GM19240 (cell line): ENCODE results near the gene ASIC2.

ENCODE experiments used
- DNase-seq: peaks from one replicate; pipeline ENCODE4 v3.0.0; 2011; ENCODE audit warnings: low spot score; ENCODE audit not compliant: insufficient read length

Gene ASIC2

DNA sequence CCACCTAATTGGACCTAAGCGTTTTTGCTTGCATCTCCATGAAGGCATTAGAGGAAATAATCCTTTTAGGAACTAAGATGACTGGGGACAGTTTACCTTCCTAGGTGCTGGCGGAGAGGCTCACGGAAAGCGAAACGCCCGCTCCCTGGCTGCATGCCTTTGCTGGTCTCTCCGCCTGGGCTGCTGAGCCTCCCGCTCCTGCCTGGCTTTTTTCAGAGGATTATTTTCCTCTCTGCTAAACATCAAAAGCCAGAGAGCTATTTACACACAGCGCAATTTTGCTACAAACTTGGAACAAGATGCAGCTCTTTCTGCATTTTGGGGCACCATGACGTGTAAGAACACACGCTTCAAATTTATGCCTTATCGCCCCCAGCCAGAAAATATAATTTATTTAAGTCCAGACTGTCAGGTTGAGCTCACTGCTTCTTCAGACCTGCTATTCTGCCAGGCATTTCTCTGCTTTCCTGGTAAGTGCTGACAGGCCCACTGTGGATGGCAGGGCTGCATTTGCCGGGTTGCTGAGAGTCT is 177.0 kb downstream of the ASIC2 start:
- no peak for DNase-seq

DNA sequence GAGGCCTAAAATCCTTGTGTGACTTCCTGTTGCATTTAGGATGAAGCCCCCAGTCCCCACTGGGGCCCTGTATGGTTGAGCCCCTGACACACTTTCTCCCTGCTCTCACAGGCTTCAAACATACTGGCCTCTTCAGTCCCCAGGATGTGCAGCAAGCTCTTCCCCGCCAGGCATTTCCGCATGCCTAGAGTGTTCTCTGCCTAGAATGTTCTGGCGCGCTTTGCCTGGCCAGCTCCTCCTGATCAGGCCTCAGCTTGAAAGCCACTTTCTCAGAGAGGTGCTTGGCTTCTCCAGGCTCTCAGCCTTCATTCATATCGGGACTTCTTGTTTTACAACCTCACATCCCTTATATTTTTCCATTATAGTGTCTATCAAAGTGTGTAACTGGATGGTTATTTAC is 177.7 kb downstream of the ASIC2 start:
- DNase-seq: no peak

DNA sequence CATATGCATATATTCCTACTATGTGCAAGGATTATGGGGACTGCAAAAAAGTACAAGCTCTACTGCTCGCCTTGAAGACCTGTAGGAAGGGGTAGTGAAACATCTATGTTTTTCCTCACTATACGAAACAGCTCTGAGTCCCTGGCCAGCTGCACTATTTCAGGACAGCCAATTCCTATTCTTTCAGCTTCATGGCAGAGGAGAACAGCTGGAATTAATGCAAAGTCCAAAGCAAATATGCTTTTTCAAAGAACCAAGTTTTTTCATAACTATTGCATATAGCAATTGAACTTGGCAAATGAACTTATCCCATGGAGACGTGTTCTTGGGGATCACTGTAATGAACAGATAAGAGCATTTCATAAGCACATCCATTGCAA is 179.1 kb downstream of the ASIC2 start:
- no peak for DNase-seq

DNA sequence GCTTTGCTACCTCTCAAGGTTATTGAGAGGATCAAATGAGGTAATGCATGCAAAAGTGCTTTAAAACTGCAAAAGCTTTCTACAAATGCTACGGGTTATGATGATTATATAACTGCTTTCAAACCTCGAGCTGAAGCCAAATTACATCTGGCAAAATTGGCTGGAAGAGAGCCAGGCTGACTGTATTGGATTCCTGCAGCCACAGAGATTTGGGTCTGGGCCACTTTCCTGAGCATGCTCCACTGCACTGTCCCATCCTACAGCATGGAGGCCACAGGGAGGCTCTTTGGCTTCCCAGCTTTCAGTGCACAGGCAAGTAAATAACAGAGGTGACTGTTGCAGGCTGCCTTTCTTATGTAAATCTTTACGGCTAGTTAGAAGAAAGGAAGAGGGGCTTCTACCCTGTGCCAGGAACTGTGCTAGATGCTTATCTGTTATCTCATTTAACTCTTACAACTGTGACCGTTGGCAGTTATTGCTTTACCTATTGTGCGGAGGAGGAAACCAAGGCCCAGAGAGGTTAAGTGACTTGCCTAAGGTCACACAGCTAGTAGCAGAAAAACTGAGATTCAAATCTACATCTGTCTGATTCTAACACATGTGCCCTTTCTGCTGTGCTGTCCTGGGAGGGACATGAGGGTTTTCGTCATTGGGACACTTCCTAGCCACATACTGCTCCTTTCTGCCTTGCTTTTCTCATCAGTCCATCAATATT is 179.7 kb downstream of the ASIC2 start:
- DNase-seq: no peak

DNA sequence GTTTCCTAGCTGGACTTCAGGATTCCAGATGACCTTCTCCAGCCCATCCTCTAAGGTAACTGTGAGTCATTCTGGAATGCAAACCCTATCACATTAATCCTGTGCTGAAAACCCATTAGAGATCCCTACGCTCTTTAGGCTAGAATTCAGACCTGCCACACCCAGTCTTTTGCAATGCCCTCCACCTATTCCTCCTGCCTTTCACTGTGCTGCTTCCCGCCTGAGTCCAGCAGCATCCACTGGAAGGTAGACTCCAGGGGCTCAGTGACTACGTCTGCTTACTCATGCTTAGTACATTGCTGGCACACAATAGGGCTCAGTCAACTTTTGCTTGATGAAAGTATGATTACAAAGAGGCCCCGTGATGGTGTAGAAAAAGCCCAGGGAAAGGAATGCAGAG is 180.3 kb downstream of the ASIC2 start:
- DNase-seq: no peak

DNA sequence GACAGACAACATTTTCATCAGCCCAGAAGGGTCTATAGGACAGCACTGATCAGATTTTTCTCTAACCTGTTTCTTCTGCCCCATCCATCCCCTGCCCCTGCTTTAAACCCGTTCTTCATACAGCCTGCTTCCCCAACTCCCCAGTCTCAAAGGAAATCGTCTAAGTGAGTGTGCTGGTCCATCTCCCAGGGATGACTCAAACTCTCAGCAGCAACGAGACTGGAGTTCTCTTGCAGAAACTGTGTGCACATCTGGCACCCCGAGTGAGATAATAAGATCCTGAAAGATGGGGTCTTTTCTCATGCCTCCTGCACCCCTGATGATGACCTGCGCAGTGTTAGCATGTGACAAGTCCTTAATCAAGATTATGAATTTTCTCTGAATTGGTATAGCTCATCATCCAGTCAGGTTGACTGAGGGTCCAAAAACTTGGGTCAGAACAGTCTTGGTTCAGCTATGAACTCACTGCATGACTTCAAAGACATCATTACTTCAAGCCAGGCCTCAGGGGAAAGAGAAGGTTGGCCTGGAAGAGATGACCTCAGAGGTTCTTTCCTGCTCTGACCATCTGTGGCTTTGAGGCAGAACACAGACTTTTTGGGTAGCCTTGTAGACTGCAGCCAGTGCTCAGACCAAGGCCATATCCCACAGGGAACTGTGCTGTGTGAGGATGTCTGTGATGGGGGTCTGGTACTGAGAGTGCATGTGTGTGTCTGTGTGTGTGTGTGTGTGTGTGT is 183.6 kb downstream of the ASIC2 start:
- DNase-seq: no peak

DNA sequence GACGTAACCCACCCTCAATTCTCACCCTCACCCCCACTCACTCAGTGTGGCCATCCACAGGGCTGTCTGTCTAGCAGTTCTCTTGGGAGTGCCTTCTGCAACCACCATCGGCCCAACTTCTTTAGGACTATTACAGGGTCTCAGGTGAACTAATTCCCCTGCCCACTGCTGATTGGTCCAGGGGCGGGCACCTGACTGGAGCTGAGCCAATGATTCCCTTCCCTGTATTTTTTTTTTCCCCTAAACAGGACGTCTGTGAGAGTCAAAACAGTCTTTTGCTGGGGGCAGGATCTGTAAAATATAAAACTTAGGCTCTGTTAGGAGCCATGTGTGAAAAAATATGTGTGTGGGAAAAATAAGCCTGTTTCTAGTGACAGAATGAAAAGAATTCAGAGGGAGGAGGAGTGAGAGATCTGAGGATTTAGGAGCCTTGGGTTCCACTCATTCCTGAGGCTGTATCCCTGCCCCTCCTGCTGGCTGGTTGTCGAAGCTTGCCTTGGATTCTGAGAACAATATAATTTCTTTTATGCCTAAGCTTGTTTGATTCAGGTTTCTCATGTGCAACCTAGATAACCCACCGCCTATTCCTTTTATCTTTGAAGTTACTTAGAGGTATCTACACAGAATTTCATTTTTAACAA is 186.4 kb downstream of the ASIC2 start:
- DNase-seq: no peak

DNA sequence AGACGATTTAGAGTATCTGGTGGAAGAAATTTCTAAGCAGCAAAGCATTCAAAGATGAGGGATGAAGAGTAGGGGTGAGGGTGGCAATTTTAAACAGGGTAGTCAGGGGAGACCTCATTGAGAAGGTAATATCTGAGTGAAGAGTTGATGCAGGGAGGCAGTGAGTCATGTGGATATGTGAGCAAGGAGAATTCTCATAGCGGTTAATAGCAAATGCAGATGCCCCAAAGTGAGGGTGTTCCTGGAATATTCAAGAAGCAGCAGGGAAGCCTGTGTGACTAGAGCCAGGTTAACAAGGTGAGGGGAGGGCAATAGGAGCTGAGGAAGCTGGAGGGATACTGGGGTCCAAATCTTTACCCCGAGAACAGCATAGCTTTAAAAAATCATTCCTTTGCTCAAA is 187.2 kb downstream of the ASIC2 start:
- no peak for DNase-seq

DNA sequence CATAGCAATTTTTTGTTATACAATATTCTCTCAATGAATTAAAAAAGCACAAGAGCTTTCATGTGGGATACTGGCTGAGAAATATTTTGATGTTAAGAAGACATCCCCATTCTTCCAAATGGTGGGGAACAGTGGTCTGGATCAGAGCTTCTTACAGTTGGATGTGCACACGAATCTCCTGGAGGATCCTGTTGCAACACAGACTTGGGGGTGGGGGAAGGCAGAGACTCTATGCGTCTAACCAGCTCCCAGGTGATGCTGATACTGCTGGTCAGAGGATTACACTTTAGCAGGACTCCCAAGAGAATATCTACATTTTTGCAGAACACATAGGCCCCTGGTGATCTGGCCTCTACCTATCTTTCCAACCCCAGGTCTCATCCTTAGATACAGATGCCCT is 193.2 kb downstream of the ASIC2 start:
- no peak for DNase-seq

DNA sequence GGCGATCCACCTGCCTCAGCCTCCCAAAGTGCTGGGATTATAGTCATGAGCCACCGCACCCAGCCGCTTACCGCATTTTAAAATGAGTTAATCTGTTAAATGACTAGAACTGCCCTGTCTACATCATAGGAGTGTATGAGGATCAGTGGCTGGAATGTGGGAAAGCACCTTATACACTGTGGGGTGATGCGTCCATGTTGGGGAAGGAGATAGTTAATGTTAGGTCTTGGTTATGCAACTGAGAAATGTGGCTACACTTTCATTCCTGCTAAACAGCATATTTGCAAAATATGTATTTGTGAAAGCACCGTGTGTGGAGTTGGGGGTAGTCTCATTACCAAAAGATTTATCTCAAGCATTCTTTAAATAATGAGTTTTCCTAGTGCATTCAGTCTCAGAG is 193.8 kb downstream of the ASIC2 start:
- DNase-seq: no peak

DNA sequence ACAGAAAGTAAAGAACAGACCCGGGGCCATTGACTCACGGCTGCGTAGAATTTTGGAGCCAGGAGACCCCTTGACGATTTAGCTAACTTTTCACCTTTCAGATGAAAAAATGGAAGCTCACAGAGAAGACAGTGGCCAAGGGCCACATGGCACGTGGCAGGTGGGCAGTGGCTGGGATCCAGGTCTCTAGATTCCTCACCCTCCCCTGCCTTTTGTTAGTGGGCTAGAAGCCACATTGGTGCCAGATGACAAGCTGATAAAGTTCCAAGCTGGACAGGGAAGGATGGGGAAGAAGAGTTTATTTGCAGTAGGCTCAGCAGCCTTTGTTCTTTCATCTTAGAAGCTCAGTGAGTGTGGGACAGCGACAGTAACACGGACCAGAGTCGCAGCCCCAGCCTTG is 195.7 kb downstream of the ASIC2 start:
- DNase-seq: no peak

DNA sequence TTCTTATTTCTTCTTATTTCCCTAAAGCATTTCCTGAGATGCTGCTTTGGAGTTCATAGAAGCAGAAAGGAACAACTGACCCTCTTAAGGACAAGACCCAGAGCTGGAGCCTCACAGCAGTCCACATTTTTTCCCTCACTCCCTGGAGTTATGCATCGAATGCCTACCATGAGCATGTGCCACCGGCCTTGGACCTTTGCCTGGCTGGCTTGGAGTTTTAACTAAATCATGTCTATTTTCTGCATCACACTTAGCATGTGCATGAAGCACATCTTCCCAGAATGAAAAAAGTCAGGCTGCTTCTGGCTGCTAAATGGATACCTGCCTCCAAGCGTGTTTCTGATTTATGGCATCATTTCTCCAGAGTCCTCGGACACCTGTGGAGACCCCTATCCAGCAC is 196.9 kb downstream of the ASIC2 start:
- DNase-seq: no peak

DNA sequence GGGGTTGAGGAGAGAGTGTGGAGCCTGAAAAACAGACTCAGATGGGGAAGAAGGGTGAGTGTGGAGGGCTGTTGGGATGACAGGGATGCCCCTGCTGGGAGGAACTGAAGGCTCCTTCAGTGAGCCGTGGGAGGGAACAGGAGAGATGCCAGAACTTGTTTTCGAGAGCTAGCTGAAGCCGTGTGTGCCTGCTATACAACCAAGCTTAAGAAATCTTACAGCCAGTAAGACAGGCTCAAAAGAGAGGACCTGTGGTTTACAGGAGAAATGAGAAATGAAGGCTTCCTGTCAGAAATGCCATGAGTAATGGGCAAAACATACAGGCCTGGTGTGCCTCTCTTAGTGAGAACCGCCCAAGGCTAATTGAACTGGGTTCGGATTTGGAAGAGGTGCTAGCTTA is 201.8 kb downstream of the ASIC2 start:
- no peak for DNase-seq

DNA sequence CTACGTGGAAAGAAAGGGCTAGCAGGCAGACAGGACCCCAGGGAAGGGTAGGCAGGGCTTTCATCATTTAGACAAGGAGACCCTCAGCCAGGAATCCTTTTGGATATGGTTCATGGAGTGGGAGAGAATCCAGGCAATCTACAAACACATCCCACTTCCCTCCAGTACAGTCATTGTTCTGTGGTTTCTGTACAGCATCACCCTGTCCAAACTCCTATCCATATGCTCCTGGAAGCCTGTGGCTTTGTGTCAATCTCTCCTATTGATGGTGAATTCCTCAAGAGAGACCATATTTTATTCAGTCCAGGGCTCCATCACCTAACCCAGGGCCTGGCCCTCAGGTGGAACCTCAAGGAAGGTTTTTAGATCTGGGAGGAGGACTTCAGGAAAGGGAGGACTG is 202.3 kb downstream of the ASIC2 start:
- no peak for DNase-seq

DNA sequence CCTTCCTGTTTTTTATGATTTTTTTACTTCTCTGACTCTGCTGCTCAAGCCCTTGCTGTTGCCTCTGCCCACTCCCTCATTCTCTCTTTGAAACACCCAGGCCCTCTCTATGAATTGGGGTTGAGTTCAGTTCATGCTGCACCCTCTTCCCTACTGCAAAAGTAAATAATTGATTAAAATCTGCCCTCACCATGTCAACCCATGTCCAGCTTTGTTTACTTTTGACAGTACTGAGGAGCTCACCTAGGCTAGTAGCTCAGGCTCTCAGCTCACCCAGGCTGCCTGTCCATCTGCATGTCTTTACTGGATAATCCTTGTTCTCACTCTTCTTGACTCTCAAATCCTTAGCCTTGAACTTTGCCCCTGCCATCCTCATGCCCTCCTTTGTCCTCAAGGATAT is 206.2 kb downstream of the ASIC2 start:
- DNase-seq: no peak

DNA sequence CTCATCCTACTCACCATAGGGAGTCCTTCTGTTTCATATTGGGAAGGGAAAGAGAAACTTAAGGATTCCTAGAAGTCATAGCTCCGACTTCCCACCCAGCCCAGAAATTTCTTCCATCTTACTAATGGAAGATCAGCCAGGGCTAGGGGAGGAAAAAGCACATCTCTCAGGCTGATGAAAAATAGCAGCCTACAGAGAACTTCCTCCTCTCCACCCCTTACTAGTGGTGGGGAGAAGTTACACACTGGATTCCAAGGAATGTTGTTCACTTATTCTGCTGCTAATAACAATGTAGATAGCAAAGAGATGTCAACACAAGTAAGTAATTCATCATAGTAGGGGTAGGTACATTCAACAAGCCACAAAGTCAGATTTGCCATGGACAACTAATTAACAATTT is 207.1 kb downstream of the ASIC2 start:
- no peak for DNase-seq

DNA sequence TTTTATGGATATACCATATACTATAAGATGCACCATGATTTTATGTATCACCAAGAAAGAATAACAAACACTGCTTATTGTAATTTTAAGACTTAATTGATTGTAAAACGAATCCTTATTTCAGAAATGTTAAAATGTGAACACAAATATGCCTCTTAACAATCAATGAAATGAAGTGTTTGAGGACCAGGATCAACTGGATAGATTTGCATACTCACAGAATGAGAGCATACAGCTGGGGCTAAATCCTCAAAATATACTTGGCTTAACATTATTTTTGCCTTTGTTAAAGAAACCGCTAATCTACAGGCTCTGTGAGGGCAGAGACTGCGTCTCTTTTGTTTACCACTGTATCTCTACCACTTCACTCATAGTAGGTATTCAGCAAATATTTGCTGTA is 207.8 kb downstream of the ASIC2 start:
- no peak for DNase-seq

DNA sequence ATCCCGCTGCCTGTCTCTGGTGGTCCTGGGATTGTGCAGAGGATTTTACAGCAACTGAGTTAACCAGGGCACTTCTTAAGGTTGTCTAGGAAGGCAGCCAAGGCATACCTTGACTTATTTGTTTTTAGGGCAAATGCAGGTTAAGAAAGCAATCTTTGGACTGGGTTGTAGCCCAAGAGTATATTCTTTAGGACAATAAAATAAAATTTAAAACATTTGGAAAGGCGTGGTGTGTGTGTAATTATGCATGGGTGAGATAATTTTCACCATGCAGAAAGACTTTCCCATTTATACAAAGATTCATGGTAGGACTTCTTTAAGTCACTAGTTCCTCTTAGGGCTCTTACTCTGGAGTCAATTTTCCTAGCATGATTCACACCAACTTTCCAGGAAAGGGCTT is 208.3 kb downstream of the ASIC2 start:
- DNase-seq: no peak

DNA sequence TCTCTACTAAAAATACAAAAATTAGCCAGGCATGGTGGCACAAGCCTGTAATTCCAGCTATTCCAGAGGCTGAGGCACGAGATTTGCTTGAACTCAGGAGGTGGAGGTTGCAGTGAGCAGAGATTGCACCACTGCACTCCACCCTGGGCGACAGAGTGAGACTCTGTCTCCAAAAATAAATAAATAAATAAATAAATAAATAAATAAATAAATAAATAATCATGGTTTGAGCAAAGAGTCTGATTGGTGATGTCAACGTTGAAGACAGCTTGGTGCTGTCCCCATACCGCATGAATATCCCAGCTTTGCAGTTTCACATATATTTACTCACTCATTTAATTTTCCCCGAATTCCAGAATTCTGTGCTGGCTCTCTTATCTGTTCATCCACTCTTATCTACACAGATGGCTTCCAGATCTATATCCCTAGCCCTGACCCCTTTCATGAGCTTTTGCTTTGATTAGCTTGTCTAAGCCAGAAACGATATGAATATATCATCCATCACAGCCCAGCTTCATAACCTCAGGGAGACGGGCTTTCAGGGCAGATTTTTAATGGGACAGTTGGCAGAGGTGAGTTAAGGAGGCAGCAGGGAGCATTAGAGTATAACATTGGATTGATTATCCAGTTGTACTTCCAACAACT is 210.4 kb downstream of the ASIC2 start:
- DNase-seq: no peak

DNA sequence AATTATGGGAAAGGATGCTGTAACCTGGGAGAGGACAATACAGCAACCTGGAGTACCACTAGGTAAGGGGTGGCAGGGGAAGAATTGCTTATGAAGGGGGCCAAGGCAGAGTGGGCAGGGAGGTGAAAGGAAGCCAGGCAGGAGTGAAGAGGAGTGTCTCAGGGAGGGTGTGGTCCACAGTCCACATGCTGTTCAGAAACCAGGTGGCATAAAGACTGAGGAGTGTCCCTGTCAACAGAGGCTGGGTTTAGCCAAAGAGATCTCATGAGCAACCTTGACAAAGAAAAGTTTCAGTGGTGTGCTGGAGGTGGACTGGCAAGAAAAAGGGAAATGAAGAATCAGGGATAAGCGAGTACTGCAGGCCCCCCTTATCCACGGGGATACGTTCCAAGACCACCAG is 213.0 kb downstream of the ASIC2 start:
- no peak for DNase-seq

DNA sequence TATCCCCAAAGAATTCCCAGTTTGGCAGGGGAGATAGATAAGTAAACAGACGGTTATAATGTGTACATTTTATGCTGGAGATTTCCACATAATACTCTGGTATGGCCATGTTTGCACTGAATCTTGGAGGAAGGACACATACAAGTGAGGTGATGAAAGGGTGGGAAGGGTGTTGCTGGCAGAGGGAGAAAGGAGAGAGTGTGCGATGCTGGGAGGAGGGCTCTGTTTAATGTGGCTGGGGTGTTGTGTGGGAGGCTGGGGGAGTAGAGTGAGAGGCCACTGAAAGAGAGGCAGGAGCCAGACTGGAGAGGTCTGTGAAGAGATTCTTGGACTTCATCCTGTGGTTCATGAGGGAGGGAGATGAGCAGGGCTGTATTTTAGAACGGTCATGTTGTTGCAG is 213.9 kb downstream of the ASIC2 start:
- no peak for DNase-seq

DNA sequence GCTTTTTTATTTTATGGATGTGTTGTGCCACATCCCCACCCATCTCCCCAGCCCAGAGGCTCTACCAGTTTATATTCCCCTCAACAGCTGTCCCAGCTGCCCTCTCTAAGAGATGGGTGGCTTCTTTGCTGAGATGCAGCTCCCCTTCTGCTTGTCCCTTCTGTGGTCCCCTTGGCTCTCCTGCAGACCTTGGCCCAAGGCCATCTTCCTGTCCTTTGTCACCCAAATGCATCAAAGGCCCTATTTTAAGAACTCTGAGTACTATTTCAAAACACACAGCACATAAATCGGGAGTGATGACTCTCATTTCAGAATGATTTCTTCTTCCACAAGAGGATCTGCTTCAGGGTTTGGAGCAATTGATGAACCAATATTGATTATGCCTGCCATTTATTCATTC is 216.1 kb downstream of the ASIC2 start:
- no peak for DNase-seq
